Uterus (tissue), 4 donors: ENCODE results near the gene TNKS1BP1. TPM values are rescaled to one million over a fixed set of nuclear protein-coding genes. Genes with fewer than 3 reads are reported as not detected.

Experiments
- DNase-seq, 2 donors: peaks; one replicate each; pipeline ENCODE4 v3.0.0-alpha.2; 2019 to 2020
- H3K27ac ChIP-seq, 2 donors: fragments of 200-600 bp; sonication (generic); 1 replicate in 1 of 2; 2 replicates in 1 of 2; pipeline ENCODE4 v1.5.1; 2016 to 2018
- H3K27me3 ChIP-seq, 2 donors: fragments of 200-600 bp; sonication (generic); one replicate each; pipeline ENCODE4 v1.5.1; 2018 to 2019; ENCODE audit warnings: control low read depth in 1 of 2
- H3K36me3 ChIP-seq, 2 donors: fragments of 200-600 bp; sonication (generic); one replicate each; pipeline ENCODE4 v1.5.1; 2019; ENCODE audit warnings: control low read depth in 1 of 2
- H3K4me1 ChIP-seq, 2 donors: fragments of 200-600 bp; sonication (generic); one replicate each; pipeline ENCODE4 v1.5.1; 2018 to 2019; ENCODE audit warnings: control low read depth in 1 of 2
- H3K4me3 ChIP-seq, 2 donors: fragments of 200-600 bp; sonication (generic); 1 replicate in 1 of 2; 2 replicates in 1 of 2; pipeline ENCODE4 v1.5.1; 2018 to 2019; ENCODE audit warnings: mild to moderate bottlenecking in 1 of 2
- H3K9me3 ChIP-seq, 2 donors: fragments of 200-600 bp; sonication (generic); one replicate each; pipeline ENCODE4 v1.5.1; 2019; ENCODE audit warnings: control low read depth in 1 of 2
- CTCF ChIP-seq, 4 experiments: fragments of 200-600 bp in 2 of 4; fragments of 450-650 bp in 2 of 4; sonication (generic) in 2 of 4; IDR thresholded peaks; one replicate each; pipeline ENCODE4 v1.5.1; 2016 to 2019; ENCODE audit warnings: antibody characterized with exemption in 4 of 4, mild to moderate bottlenecking in 2 of 4, moderate library complexity in 1 of 4
- POLR2A ChIP-seq, 2 donors: fragments of 450-650 bp; IDR thresholded peaks; one replicate each; pipeline ENCODE4 v1.6.1; 2016; ENCODE audit warnings: antibody characterized with exemption in 2 of 2, mild to moderate bottlenecking in 1 of 2, moderate library complexity in 1 of 2
- intact Hi-C: fragments of 100-400 bp; cut with DNase I; formaldehyde crosslinking; loops from one replicate; pipeline ENCODE4 v1.15.1; 2023; ENCODE audit warnings: low total_unique reads
- total RNA-seq, 4 donors: library from RNA; depleted of rRNA in 3 of 4; stranded (reverse); fragments of >200 nt in 3 of 4; gene quantifications; one replicate each; pipeline versions ENCODE4 v1.1.0 to v1.2.4, GENCODE V29; 2014 to 2023
- donor health status: DM: yes; HTN: yes; CAD: no.

Gene TNKS1BP1
- total RNA-seq, 4 donors from 2014 or later: 22.5 to 269 (median 70.8) TPM

- peak overlapping the region; percentile 95 to 98 for H3K27ac ChIP-seq
- H3K4me1 ChIP-seq: peaks cover 13 to 20% of the 10 kb centered on the region in 2 donors
- DNase-seq: no peak
- TF ChIP-seq CTCF (IDR thresholded peaks at IDR 0.05): no peak
- no peak for TF ChIP-seq POLR2A (IDR thresholded peaks at IDR 0.05)
- H3K36me3 ChIP-seq: no peaks in the 10 kb centered on the region
- no peaks in the 10 kb centered on the region for H3K9me3 ChIP-seq
- no peak overlapping the region for H3K4me3 ChIP-seq
- intact Hi-C loops: no loop called here
- no peaks in the 10 kb centered on the region for H3K27me3 ChIP-seq
Observed at GRCh38 chr11:57320067-57320718, 4.6 kb downstream of the TNKS1BP1 start.

- no peaks in the 10 kb centered on the region for H3K36me3 ChIP-seq
- intact Hi-C loops: no loop called here
- no peaks in the 10 kb centered on the region for H3K9me3 ChIP-seq
- H3K4me3 ChIP-seq: no peak overlapping the region
- TF ChIP-seq POLR2A (IDR thresholded peaks at IDR 0.05) (no peak), CTCF (IDR thresholded peaks at IDR 0.05) (no peak)
- peak overlapping the region; percentile 42 to 43 for H3K27ac ChIP-seq
- no peaks in the 10 kb centered on the region for H3K27me3 ChIP-seq
- DNase-seq: no peak
- H3K4me1 ChIP-seq: peaks cover 13 to 20% of the 10 kb centered on the region in 2 donors
Observed at GRCh38 chr11:57318178-57318577, 6.6 kb downstream of the TNKS1BP1 start.

- Histone ChIP-seq H3K36me3 (no peaks in the 10 kb centered on the region), H3K27me3 (no peaks in the 10 kb centered on the region), H3K9me3 (no peaks in the 10 kb centered on the region), H3K27ac (peak overlapping the region; percentile 49 to 62), H3K4me3 (no peak overlapping the region), H3K4me1 (peaks cover 26 to 27% of the 10 kb centered on the region in 2 donors)
- TF ChIP-seq POLR2A (IDR thresholded peaks at IDR 0.05) (no peak), CTCF (IDR thresholded peaks at IDR 0.05) (no peak)
- no peak for DNase-seq
- intact Hi-C loops: no loop called here
Observed at GRCh38 chr11:57316017-57316416, 8.7 kb downstream of the TNKS1BP1 start.

- TF ChIP-seq POLR2A (IDR thresholded peaks at IDR 0.05): no peak
- no peak for TF ChIP-seq CTCF (IDR thresholded peaks at IDR 0.05)
Observed at GRCh38 chr11:57315491-57315890, 9.3 kb downstream of the TNKS1BP1 start.

GRCh38 chr11:57314221-57314973, 10.4 kb downstream of the TNKS1BP1 start:
- TF ChIP-seq POLR2A (IDR thresholded peaks at IDR 0.05) (no peak), CTCF (IDR thresholded peaks at IDR 0.05) (no peak)
- Histone ChIP-seq H3K27me3 (no peaks in the 10 kb centered on the region), H3K27ac (no peak overlapping the region), H3K9me3 (no peaks in the 10 kb centered on the region), H3K4me3 (no peak overlapping the region), H3K36me3 (no peaks in the 10 kb centered on the region), H3K4me1 (peaks cover 27 to 28% of the 10 kb centered on the region in 2 donors)
- DNase-seq: no peak
- intact Hi-C loops: no loop called here

More at GRCh38 chr11:57315491-57315890, 9.3 kb downstream of the TNKS1BP1 start:
- no peak for DNase-seq
- H3K27ac ChIP-seq: peak overlapping the region; percentile 49 to 62
- peaks cover 27 to 29% of the 10 kb centered on the region in 2 donors for H3K4me1 ChIP-seq
- no peak overlapping the region for H3K4me3 ChIP-seq
- no peaks in the 10 kb centered on the region for H3K27me3 ChIP-seq
- no peaks in the 10 kb centered on the region for H3K36me3 ChIP-seq
- intact Hi-C loops: no loop called here
- H3K9me3 ChIP-seq: no peaks in the 10 kb centered on the region
